ENCODE data around the gene TMEM59.

TMEM59 gene

DNA sequence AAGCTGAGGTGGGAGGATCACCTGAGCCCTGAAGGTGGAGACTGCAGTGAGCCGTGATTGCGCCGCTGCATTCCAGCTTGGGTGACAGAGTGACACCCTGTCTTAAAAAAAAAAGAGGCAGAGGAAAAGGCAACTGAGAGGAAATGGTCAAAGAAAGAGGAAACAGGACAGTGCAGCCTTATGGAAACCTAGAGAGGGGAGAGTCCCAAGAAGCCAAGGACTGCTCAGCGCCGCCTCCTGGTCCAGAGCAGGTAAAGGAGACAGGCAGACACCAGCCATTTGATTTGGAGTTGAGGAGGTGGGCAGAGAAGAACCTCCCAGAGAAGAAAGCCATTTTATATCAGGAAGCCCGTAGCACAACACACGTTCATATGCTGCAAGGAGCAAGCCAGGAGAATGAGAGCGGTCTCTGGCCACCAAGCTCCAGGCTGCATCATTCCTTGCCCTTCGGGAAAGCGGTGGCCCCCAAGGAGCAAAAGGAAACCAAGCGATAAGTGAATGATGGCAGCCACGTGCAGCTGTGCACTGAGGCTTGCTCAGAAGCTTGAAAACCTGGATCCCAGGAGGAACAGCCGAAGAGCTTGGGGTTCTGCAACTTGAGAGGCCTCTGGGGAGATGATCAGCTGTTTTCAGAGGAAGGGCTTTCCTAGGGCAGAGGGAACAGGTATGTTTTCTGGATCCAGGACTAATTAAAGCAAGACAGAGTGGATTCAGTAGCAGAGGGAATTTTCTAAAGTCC is 73.1 kb downstream of the TMEM59 start:
- H3K27ac ChIP-seq, result no peak overlapping the region
- TF ChIP-seq CTCF (IDR thresholded peaks at IDR 0.05), result no peak
- no peak for TF ChIP-seq ZFX (IDR thresholded peaks at IDR 0.05; ENCODE audit: borderline replicate concordance)
